Measurements from ENCODE around the gene F11R. TPM values are rescaled to one million over a fixed set of nuclear protein-coding genes. Genes with fewer than 3 reads are reported as not detected.

Gene F11R
- 10 to 100 TPM; 14.8 to 62.7 (median 34.9) TPM for total RNA-seq
- polyA plus RNA-seq: 10 to 100 TPM; 26.1 to 68.5 TPM
- long read RNA-seq, donor 1, partial matches to known transcripts: 1 of 18 reads
- long read RNA-seq, donor 1, other reads (novel, unspliced or antisense): 17 of 18 reads
- long read RNA-seq, donor 2: 0 reads
- long read RNA-seq, donor 3, partial matches to known transcripts: 0 of 7 reads
- long read RNA-seq, donor 3, other reads (novel, unspliced or antisense): 7 of 7 reads

GRCh38 chr1:161020509-161021164, at the start of gene F11R:
TSS of gene F11R (minus strand) at chr1:161021152. CDS start at chr1:161021073, 79 bp downstream.
- WGBS, 3 donors: 0 to 2% (median 1%) methylated on average over 32 to 36 of the region's 36 CpGs
- H3K4me3 ChIP-seq: peak within 1 kb of the TSS; percentile 49
- H3K27ac ChIP-seq: peak within 1 kb of the TSS; percentile 15 to 68
- intact Hi-C loops (cut with DNase I): no loop called here
- peaks cover 2% of the 10 kb centered on the region for H3K4me1 ChIP-seq (ENCODE audit: insufficient read depth)
- DNase-seq: peak; percentile 38 to 66 (median 60)
- no peaks in the 10 kb centered on the region for H3K27me3 ChIP-seq
- no peak for TF ChIP-seq POLR2A (IDR thresholded peaks at IDR 0.05)
- peak in 2 of 3 donors; percentile 30 to 59 for TF ChIP-seq CTCF (IDR thresholded peaks at IDR 0.05)
- no peak for TF ChIP-seq EP300 (IDR thresholded peaks at IDR 0.05)
- H3K9me3 ChIP-seq: no peaks in the 10 kb centered on the region
- no peaks in the 10 kb centered on the region for H3K36me3 ChIP-seq

GRCh38 chr1:161069731-161070270, 48.8 kb upstream of the F11R start, which contains the start of gene ARHGAP30:
TSS of gene ARHGAP30 (minus strand) at chr1:161069891. CDS start at chr1:161069624, 267 bp downstream.
- intact Hi-C loops (cut with DNase I): no loop called here
- no peaks in the 10 kb centered on the region for H3K4me1 ChIP-seq (ENCODE audit: insufficient read depth)
- no peaks in the 10 kb centered on the region for H3K36me3 ChIP-seq
- 75 to 87% (median 77%) methylated on average over 9 of the region's 9 CpGs for WGBS, 3 donors
- no peak within 1 kb of the TSS for H3K27ac ChIP-seq
- TF ChIP-seq EP300 (IDR thresholded peaks at IDR 0.05): no peak
- TF ChIP-seq POLR2A (IDR thresholded peaks at IDR 0.05): no peak
- no peak for TF ChIP-seq CTCF (IDR thresholded peaks at IDR 0.05)
- no peak within 1 kb of the TSS for H3K4me3 ChIP-seq
- H3K9me3 ChIP-seq: no peaks in the 10 kb centered on the region
- H3K27me3 ChIP-seq: no peaks in the 10 kb centered on the region
- DNase-seq: no peak

GRCh38 chr1:161069241-161069640, 48.3 kb upstream of the F11R start:
- no peak for DNase-seq
- intact Hi-C loops (cut with DNase I): no loop called here
- Histone ChIP-seq H3K27ac (no peak overlapping the region), H3K4me1 (ENCODE audit: insufficient read depth) (no peaks in the 10 kb centered on the region), H3K4me3 (no peak overlapping the region), H3K36me3 (no peaks in the 10 kb centered on the region), H3K9me3 (no peaks in the 10 kb centered on the region), H3K27me3 (no peaks in the 10 kb centered on the region)
- 77 to 85% (median 84%) methylated on average over 9 of the region's 9 CpGs for WGBS, 3 donors
- no peak for TF ChIP-seq POLR2A (IDR thresholded peaks at IDR 0.05)
- TF ChIP-seq CTCF (IDR thresholded peaks at IDR 0.05): no peak
- TF ChIP-seq EP300 (IDR thresholded peaks at IDR 0.05): no peak

GRCh38 chr1:161068306-161069234, 47.6 kb upstream of the F11R start:
- H3K4me1 ChIP-seq (ENCODE audit: insufficient read depth): no peaks in the 10 kb centered on the region
- DNase-seq: no peak
- H3K9me3 ChIP-seq: no peaks in the 10 kb centered on the region
- TF ChIP-seq CTCF (IDR thresholded peaks at IDR 0.05) (no peak), POLR2A (IDR thresholded peaks at IDR 0.05) (no peak), EP300 (IDR thresholded peaks at IDR 0.05) (no peak)
- no peak overlapping the region for H3K27ac ChIP-seq
- intact Hi-C loops (cut with DNase I): no loop called here
- no peaks in the 10 kb centered on the region for H3K27me3 ChIP-seq
- 66 to 71% (median 71%) methylated on average over 10 of the region's 10 CpGs for WGBS, 3 donors
- H3K4me3 ChIP-seq: no peak overlapping the region
- no peaks in the 10 kb centered on the region for H3K36me3 ChIP-seq
